ENCODE results near the gene MPST.

GRCh38 chr22:37000676-37001534 lies 18.6 kb upstream of the MPST start:
- TF ChIP-seq EZH2 (IDR thresholded peaks at IDR 0.05) (no peak), CTCF (IDR thresholded peaks at IDR 0.05) (no peak), EZH2phosphoT487 (IDR thresholded peaks at IDR 0.05) (no peak)
